ENCODE measurements around the gene PRAC2. TPM values are rescaled to one million over a fixed set of nuclear protein-coding genes. Genes with fewer than 3 reads are reported as not detected.

PRAC2 gene
- total RNA-seq, 4 donors from 2014 or later = not detected

DNA sequence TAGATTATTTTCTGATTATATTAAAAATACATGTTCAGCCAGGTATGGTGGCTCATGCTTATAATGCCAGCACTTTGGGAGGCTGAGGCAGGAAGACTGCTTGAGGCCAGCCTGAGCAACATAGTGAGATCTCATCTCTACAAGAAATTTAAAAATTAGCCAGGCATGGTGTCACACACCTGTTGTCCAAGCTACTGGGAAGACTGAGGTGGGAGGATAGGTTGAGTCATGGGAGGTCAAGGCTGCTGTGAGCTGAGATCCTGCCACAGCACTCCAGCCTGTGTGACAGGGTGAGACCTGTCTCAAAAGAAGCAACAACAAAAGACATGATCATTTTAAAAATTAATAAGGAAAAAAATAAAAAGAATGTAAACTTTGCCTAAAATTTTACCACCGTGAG, 41.4 kb upstream of the PRAC2 start:
- Histone ChIP-seq H3K9me3 (no peaks in the 10 kb centered on the region), H3K27me3 (peaks cover 4% of the 10 kb centered on the region), H3K4me1 (peaks cover 0 to 5% of the 10 kb centered on the region in 2 donors), H3K4me3 (replicated peaks in 1 of 3) (no peak overlapping the region), H3K27ac (no peak overlapping the region), H3K36me3 (no peaks in the 10 kb centered on the region)
- 91 to 92% methylated on average over 1 of the region's 1 CpG for WGBS, 2 donors
- no peak for DNase-seq
- intact Hi-C loops (cut with DNase I) = no loop called here
- no peak for TF ChIP-seq POLR2A (IDR thresholded peaks at IDR 0.05)
- TF ChIP-seq, protein P1, sequence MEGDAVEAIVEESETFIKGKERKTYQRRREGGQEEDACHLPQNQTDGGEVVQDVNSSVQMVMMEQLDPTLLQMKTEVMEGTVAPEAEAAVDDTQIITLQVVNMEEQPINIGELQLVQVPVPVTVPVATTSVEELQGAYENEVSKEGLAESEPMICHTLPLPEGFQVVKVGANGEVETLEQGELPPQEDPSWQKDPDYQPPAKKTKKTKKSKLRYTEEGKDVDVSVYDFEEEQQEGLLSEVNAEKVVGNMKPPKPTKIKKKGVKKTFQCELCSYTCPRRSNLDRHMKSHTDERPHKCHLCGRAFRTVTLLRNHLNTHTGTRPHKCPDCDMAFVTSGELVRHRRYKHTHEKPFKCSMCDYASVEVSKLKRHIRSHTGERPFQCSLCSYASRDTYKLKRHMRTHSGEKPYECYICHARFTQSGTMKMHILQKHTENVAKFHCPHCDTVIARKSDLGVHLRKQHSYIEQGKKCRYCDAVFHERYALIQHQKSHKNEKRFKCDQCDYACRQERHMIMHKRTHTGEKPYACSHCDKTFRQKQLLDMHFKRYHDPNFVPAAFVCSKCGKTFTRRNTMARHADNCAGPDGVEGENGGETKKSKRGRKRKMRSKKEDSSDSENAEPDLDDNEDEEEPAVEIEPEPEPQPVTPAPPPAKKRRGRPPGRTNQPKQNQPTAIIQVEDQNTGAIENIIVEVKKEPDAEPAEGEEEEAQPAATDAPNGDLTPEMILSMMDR (IDR thresholded peaks at IDR 0.05) = no peak

DNA sequence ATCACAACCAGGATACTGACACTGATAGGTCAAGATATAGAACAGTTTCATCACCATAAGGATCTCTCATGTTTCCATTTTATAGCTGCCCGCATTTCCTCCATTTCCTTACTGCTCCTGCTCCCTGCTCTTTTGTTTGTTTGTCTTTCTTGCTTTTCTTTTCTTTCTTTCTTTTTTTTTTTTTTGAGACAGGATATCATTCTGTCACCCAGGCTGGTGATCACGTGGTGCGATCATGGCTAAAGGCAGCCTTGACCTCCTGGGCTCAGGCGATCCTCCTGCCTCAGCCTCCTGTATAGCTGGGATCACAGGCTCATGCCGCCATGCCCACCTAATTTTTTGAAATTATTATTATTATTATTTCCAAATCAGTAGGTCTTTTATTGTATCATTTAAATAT, 32.3 kb upstream of the PRAC2 start:
- Histone ChIP-seq H3K4me3 (replicated peaks in 1 of 3) (no peak overlapping the region), H3K4me1 (no peaks in the 10 kb centered on the region), H3K27me3 (peaks cover 5% of the 10 kb centered on the region), H3K9me3 (no peaks in the 10 kb centered on the region), H3K27ac (no peak overlapping the region), H3K36me3 (no peaks in the 10 kb centered on the region)
- intact Hi-C loops (cut with DNase I) = no loop called here
- no peak for DNase-seq
- 87 to 89% methylated on average over 5 of the region's 5 CpGs for WGBS, 2 donors
- TF ChIP-seq, protein P1 (IDR thresholded peaks at IDR 0.05) = no peak
- TF ChIP-seq POLR2A (IDR thresholded peaks at IDR 0.05) = no peak

DNA sequence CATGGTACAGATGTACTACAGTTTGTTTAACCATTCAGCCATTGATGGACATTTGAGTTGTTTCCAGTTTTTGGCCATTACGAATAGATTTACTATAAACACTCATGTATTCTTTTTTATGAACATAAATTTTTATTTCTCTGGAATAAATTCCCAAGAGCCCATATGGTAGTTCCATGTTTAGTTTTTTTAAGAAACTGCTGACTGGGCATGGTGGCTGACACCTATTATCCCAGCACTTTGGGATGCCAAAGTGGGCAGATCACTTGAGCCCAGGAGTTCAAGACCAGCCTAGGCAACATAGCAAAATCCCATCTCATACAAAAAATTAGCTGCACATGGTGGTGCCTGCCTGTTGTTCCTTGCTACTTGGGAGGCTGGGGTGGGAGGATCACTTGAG, 30.9 kb upstream of the PRAC2 start:
- Histone ChIP-seq H3K4me1 (no peaks in the 10 kb centered on the region), H3K27me3 (peaks cover 5% of the 10 kb centered on the region), H3K4me3 (replicated peaks in 1 of 3) (no peak overlapping the region), H3K9me3 (no peaks in the 10 kb centered on the region), H3K36me3 (no peaks in the 10 kb centered on the region), H3K27ac (no peak overlapping the region)
- DNase-seq = no peak
- intact Hi-C loops (cut with DNase I) = no loop called here
- no peak for TF ChIP-seq POLR2A (IDR thresholded peaks at IDR 0.05)
- WGBS, 2 donors = 88 to 94% methylated on average over 1 of the region's 1 CpG

DNA sequence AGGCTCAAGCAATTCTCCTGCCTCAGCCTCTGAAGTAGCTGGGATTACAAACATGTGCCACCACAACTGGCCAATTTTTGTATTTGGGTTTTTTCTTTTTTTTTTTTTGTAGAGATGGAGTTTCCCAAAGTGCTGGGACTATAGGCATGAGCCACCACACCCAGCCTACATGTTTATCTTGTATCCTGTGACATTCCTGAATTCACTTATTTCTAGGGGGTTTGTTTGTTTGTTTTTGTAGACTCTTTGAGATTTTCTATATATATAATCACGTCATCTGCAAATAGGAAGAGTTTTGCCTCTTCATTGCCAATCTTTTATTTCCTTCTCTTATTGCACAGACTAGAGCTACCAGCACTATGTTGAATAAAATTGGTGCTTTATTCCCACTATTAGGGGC, 29.8 kb upstream of the PRAC2 start:
- no peak overlapping the region for H3K4me3 ChIP-seq (replicated peaks in 1 of 3)
- H3K9me3 ChIP-seq = no peaks in the 10 kb centered on the region
- peaks cover 5% of the 10 kb centered on the region for H3K27me3 ChIP-seq
- no peaks in the 10 kb centered on the region for H3K4me1 ChIP-seq
- TF ChIP-seq, protein P1 (IDR thresholded peaks at IDR 0.05) = no peak
- no peak for TF ChIP-seq POLR2A (IDR thresholded peaks at IDR 0.05)
- no peak for DNase-seq
- no peaks in the 10 kb centered on the region for H3K36me3 ChIP-seq
- intact Hi-C loops (cut with DNase I) = no loop called here
- 47 to 63% methylated on average over 1 of the region's 1 CpG for WGBS, 2 donors
- no peak overlapping the region for H3K27ac ChIP-seq

DNA sequence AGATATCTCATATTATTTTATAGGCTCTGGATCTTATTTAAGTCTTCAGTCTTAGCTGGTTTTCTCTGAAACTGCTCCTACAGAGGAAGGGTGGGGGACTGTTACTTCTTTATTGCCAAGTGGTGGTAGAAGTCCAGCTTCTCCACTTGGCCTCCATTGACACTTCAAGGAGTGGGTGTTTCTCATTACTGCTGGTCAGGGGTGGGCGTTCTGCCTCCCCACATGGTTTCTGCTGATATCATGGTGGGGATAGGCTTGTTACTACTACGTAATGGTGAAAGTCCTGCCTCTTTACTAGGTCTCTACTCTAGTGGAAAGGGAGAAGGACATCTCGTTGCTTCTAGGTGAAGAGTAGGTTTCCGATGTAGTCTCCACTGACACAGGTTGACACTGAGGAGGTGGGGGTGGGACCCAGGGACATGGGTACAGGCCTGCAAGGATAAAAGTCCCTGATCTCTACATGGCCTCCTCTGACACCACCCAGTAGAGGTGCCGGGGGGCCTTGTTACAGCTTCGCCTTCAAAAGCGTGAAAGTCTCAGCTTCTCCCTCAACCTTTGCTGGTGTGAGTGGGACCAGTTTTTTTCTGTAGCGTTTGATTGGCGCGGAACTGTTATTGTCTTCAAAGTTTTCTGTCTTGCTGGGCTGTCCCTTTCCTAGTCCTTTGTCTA, 21.0 kb upstream of the PRAC2 start:
- no peaks in the 10 kb centered on the region for H3K27me3 ChIP-seq

More for the DNA sequence above, 21.0 kb upstream of the PRAC2 start:
- TF ChIP-seq POLR2A (IDR thresholded peaks at IDR 0.05) = no peak
- TF ChIP-seq, protein P1 (IDR thresholded peaks at IDR 0.05) = no peak
- no peaks in the 10 kb centered on the region for H3K4me1 ChIP-seq
- no peaks in the 10 kb centered on the region for H3K36me3 ChIP-seq
- WGBS, 2 donors = 93 to 95% methylated on average over 10 of the region's 10 CpGs
- DNase-seq = no peak
- H3K27ac ChIP-seq = no peak overlapping the region
- intact Hi-C loops (cut with DNase I) = no loop called here
- H3K4me3 ChIP-seq (replicated peaks in 1 of 3) = no peak overlapping the region
- no peaks in the 10 kb centered on the region for H3K9me3 ChIP-seq
